Ecto neural progenitor cell (in vitro differentiated cells): ENCODE measurements around the gene SYNJ1.
"Not testable (repeated sequence)": the region's sequence is repeated elsewhere in the genome, so short reads cannot be mapped to it uniquely, and the experiment has no call there.

Experiments used
- DNase-seq: peaks from one replicate; pipeline ENCODE4 v3.0.0-alpha.2; 2018; ENCODE audit warnings: low spot score

Gene SYNJ1

DNA sequence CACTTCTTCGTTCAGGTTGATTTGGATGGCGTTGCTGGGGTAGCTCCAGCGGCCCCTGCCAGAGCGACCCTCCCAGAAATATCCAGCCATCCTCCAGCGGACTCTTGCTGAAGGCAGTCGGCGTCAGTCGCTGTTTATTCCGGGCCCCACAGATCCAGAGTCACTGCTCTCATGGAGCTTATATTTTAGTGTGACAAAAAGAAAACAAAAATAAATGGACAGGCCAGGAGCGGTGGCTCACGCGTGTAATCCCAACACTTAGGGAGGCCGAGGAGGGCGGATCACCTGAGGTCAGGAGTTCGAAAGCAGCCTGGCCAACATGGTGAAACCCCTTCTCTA lies 114.8 kb downstream of the SYNJ1 start:
- DNase-seq: no peak

DNA sequence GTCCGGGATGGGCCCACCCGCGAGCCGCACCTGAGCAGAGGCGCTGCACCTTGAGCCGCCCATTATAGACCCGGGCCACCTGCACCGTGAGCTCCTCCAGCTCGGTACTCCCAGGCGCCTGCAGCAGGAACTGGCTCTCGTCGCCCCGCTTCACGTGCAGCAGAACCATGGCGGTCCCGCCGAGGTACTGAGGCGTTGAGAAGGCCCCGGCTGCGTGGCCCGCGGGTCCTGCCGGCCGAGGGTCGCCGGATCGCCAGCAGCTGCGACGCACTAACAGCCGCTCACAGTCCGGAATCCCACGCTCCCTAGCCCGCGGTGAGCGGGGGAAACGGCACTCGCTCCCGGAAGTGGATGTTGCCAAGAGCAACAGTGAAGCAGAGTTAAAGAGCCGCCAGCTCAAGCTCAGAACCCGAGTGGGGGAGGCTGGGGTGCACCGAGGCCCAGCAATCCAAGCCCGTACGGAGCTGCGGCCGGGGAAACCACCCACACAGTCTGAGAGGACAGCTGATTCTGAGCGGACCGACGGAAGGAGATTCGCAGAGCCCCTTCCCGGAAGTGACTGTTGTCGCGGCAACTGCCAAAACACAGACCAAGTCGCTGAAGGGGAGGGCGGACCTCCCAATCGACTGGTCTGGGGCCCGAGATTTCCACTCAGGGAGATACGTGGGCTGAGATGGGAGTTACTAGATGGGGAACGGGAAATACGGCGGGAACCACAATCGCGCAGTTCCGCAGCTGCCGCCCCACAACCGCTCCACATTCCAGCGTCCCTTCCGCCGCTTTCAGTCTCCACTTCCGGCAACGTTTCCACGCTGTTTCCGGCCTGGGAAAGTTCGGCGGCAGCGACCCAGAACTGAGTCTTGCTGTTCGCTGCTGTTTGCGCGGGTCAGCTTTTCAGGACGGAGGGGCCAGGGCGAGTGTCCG lies 115.5 kb downstream of the SYNJ1 start, which contains the start of gene CFAP298:
TSS of gene CFAP298 (minus strand) at position 303 of the 924 bp plus-strand sequence. CDS start at position 169, 134 bp downstream.
- peak; percentile 90 for DNase-seq

- no peak for DNase-seq
Measured at GRCh38 chr21:32611471-32611997, 116.3 kb downstream of the SYNJ1 start.

GRCh38 chr21:32610940-32611339 lies 116.9 kb downstream of the SYNJ1 start:
- DNase-seq: not testable (repeated sequence)

GRCh38 chr21:32608851-32609250 lies 119.0 kb downstream of the SYNJ1 start:
- no peak for DNase-seq

DNA sequence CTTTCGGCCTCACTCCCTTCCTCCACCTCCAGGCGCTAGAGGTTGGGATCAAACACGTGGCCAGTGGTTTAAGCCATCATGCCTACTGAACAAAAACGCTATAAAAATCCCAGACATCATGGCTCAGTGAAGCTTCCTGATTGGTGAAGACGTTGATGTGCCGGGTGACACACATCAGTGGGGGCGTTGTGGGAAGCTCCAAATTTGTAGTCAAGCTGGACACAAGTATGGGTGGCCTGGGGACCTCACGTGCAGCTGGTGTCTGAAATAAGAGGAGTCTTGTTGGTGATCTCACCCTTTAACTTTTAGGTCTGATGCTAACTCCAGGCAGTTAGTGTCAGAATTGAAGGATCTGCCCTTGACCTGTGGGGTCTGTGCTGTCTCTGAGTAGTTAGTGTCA lies 122.3 kb downstream of the SYNJ1 start:
- DNase-seq: no peak

DNA sequence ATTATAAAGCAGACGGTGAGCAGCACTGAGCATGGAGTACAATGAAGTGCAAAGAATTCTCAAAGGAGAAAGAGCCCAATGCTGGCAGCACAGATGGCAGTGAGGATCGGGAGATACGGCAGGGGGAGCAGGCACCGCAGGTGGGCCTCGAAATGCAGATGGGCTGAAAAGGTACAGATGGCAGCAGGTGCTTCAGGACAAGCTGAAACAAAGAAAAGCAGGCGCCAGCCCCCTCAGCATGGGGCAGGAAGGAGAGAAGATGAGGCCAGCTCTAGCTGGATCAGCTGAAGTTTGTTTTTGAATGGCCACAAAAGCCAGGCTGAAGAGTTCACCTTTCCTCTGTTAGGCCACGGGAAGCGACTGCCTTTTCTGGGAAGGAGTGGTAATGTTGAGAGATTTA lies 123.3 kb downstream of the SYNJ1 start:
- no peak for DNase-seq

DNA sequence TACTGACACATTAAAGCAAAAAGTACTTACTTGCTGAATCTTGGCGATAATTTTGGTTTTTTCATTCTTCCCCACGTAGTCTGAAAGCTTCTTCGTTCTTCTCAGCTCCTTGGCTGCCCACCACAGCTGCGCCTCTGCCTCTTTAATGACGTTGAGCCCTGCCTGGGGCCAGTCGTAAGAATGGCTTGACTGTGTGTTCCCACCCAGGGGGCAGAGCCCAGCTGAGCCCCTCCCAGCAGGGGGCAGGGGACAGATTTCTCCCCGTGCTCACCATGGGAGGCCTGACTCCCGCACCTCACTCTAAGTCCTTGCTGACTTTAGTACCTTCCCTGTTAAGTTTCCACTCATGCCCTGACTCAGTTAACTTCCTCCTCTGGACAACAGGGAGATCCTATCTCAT lies 124.7 kb downstream of the SYNJ1 start:
- DNase-seq: no peak

DNA sequence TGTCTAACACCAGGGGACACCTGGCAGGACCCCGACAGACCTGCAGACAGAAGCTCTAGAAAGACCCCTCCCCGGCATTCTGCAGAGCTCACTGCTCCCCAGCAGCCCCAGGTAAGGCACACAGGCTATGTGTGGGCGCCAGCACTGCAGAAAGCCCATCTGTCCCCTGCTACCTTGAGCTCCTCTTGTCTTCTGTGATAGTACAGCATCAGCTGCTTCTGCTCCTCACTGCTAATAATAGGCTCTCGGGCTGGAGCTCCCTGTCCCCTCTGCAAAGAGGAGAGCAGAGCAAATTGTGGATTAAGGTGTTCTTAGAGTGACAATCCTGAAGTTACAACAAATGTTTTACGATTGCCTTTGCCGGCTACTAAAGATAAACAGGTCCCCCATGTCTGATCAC lies 125.7 kb downstream of the SYNJ1 start:
- DNase-seq: no peak

GRCh38 chr21:32599526-32599925 lies 128.3 kb downstream of the SYNJ1 start:
- no peak for DNase-seq

DNA sequence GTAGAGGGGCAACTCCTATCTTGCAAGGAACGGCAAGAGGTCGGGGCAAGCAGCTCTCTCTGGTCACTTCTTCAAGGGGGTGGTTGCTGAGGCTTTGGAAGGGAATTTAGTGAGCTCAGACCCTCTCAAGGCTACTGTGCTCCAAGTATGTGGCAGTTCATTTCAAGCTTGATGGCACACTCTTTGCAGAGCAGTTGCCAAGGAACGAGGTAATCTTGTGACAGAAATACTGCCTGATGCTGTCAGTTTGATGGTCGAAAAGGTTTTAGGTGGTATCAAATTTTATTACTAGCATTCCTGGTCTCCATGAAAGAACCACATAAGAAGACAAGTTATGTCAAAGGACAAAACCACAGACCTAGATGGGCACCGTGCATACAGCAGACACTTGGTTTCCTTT lies 128.7 kb downstream of the SYNJ1 start:
- DNase-seq: no peak

DNA sequence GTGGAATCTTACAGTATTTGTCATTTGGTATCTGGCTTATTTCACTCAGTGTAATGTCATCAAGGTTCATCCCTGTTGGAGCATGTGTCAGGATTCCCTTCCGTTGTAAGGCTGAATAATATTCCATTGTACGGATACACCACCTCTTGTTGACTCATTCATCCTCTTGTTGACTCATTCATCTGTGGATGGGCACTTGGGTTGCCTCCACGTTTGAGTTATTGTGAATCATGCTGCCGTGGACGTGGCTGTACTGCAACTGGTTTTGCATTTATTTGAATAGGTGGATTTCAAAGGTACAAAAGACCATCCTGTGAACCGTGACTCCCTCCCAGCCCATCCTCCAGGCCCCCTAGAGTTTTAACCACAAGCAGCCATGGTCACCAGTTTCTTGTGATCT lies 130.6 kb downstream of the SYNJ1 start:
- DNase-seq: no peak

DNA sequence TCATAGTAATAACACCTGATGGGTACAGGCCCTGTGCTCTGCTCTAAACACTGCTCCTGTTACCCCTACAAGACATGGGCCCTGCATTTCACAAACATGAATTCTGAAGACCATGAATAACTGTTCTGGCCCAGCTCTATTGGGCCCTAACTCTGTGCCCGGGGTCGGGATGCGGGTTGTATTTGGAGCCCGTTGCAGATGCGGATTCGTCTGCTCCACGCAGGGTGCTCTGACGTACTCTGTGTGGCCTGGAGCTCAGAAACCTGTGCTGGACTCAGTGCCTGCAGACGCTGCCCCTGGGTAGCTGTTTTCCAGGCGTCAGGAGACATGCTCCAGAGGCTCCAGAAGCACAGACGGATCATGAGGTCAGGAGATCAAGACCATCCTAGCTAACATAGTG lies 132.4 kb downstream of the SYNJ1 start:
- DNase-seq: no peak

GRCh38 chr21:32593690-32594089 lies 134.1 kb downstream of the SYNJ1 start:
- no peak for DNase-seq

- no peak for DNase-seq
Measured at GRCh38 chr21:32592929-32593502, 134.8 kb downstream of the SYNJ1 start.

DNA sequence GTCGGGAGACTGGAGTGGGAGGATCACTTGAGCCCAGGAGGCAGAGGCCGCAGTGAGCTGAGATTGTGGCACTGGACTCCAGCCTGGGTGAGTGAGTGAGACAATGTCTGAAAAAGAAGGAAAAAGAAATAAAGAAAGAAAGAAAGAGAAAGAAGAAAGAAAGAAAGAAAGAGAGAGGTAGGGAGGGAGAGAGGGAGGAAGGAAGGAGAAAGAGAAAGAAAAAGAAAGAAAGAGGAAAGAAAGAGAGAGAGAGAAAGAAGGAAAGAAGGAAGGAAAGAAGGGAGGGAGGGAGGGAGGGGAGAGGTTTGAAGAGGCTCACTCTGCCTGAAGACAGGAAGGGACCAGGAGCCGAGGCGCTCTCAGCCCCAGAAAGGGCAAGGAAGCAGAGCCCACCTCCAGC lies 137.7 kb downstream of the SYNJ1 start:
- DNase-seq: no peak

- DNase-seq: no peak
Measured at GRCh38 chr21:32587651-32588050, 140.2 kb downstream of the SYNJ1 start.

- DNase-seq: no peak
Measured at GRCh38 chr21:32587120-32587519, 140.7 kb downstream of the SYNJ1 start.

DNA sequence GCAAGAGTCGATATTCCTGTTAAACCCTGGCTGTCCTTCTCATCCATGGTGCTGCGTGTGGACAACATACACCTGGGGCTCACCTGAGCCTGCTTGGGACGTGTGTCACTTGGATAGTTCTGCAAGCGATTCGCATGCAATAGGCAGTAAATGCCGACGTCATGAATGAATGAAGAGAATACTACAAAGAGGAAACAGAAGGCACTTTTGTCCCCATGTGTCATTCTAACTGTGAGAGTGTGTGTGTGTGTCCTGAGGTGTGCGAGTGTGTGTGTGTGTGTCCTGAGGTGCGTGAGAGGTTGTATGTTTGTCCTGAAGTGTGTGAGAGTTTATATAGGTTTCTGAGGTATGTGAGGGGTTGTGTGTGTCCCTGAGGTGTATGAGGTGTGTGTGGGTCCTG lies 141.8 kb downstream of the SYNJ1 start:
- DNase-seq: no peak

DNA sequence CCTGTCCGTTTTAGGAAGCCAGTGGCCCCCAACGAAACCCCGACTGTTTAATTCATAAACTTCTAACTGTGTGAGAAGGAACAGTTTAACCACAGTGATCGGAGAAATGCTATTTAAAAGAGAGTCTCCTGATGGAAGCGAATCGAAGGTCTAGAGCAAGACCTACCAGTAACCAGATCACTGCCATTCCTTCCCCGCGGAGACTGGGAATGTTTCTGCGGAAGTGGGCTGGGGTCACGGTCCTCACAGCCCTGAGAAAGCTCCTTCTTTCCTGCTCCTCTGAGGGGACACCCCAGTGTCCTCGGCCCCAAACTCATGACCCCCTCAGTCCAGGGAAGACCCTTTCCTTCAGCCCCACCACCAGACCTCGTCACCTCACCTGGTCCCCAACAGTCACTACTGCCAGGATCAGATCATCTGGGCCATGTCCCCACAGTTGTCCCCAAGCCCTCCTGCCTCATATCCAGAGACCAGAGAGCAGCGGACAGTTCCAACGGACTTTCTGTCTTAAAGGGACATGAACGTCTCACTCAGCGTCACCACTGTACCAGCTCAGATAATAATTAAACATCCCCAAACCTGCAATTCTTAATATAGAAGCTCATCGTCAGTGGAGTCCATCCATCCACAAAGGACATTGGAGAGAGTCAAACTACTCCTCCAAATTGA lies 142.6 kb downstream of the SYNJ1 start, which contains the start of gene TCP10L:
TSS of gene TCP10L (minus strand) at position 482 of the 669 bp plus-strand sequence. CDS start 1,219 bp downstream, outside the sequence.
- DNase-seq: no peak

- no peak for DNase-seq
Measured at GRCh38 chr21:32584472-32584871, 143.3 kb downstream of the SYNJ1 start.

GRCh38 chr21:32581732-32582131 lies 146.1 kb downstream of the SYNJ1 start:
- no peak for DNase-seq

DNA sequence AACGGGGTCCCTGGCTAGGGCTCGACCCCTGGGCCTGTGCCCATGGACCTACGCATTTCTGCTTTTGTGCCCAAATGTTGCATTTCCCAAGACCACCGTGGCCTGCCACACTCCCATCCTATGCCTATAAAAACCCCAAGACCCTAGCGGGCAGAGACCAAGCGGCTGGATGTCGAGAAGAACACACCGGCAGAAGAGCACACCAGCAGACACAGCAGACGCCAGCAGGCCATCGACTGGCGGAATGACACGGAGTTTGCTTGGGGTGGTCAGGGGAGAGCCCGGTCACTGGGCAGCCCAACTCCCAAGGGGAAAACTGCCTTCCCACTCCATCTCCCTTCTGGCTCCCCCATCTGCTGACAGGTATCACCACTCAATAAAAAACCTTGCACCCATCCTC lies 146.9 kb downstream of the SYNJ1 start:
- DNase-seq: no peak
